Endodermal cell (in vitro differentiated cells): ENCODE results near the gene TRPV4. TPM values are rescaled to one million over a fixed set of nuclear protein-coding genes. Genes with fewer than 3 reads are reported as not detected.

Experiments used
- DNase-seq: peaks from one replicate; pipeline ENCODE4 v3.0.0-alpha.2; 2017
- H3K27ac ChIP-seq: 2 replicates; pipeline ENCODE4 v1.5.1; 2013; ENCODE audit warnings: mild to moderate bottlenecking, low read depth, low read length, moderate library complexity
- H3K27me3 ChIP-seq: 2 replicates; pipeline ENCODE4 v1.6.1; 2013; ENCODE audit warnings: mild to moderate bottlenecking, low read length, moderate library complexity; ENCODE audit not compliant: insufficient read depth, control insufficient read depth, poor library complexity, severe bottlenecking
- H3K36me3 ChIP-seq: 2 replicates; pipeline ENCODE4 v1.7.0; 2013; ENCODE audit warnings: mild to moderate bottlenecking, low read length, moderate library complexity; ENCODE audit not compliant: control insufficient read depth, insufficient read depth
- H3K4me1 ChIP-seq: one replicate; pipeline ENCODE4 v1.7.0; 2013; ENCODE audit warnings: low read length; ENCODE audit not compliant: control insufficient read depth, insufficient read depth
- H3K4me3 ChIP-seq: 2 replicates; pipeline ENCODE4 v1.5.1; 2013; ENCODE audit warnings: mild to moderate bottlenecking, low read length, moderate library complexity
- H3K9ac ChIP-seq: 2 replicates; pipeline ENCODE4 v1.6.1; 2013; ENCODE audit warnings: mild to moderate bottlenecking, low read length, moderate library complexity; ENCODE audit not compliant: poor library complexity, severe bottlenecking; ENCODE audit errors: extremely low read depth
- H3K9me3 ChIP-seq: 2 replicates; pipeline ENCODE4 v1.6.1; 2013; ENCODE audit warnings: mild to moderate bottlenecking, low read length, moderate library complexity; ENCODE audit not compliant: control insufficient read depth
- H3K27ac Mint-ChIP-seq: 2 replicates; pipeline ENCODE4 v1.8.0; 2020; ENCODE audit warnings: mixed read lengths
- H3K27me3 Mint-ChIP-seq: 2 replicates; pipeline ENCODE4 v1.8.0; 2021; ENCODE audit warnings: mild to moderate bottlenecking, mixed read lengths; ENCODE audit not compliant: insufficient read depth
- H3K36me3 Mint-ChIP-seq: 2 replicates; pipeline ENCODE4 v1.8.0; 2020; ENCODE audit warnings: low read depth, mixed read lengths
- H3K4me1 Mint-ChIP-seq: 2 replicates; pipeline ENCODE4 v1.8.0; 2020; ENCODE audit warnings: mixed read lengths
- H3K4me3 Mint-ChIP-seq: 2 replicates; pipeline ENCODE4 v1.8.0; 2020; ENCODE audit warnings: mild to moderate bottlenecking, moderate library complexity, mixed read lengths
- H3K9me3 Mint-ChIP-seq: 2 replicates; pipeline ENCODE4 v1.8.0; 2020; ENCODE audit warnings: mild to moderate bottlenecking, mixed read lengths
- WGBS, 2 experiments: methylation state at CpG; one replicate each; pipeline versions ENCODE4 v1.1.5 to v1.1.7; 2013; ENCODE audit warnings: missing lambda C conversion rate in 2 of 2, mixed read lengths in 1 of 2; ENCODE audit not compliant: insufficient coverage in 1 of 2, insufficient read length in 1 of 2; 5-methylcytosine and 5-hydroxymethylcytosine counted together
- total RNA-seq, 2 donors: library from RNA; stranded (reverse); fragmentation: NEBNext Ultra II Directional in 1 of 2; extraction: Animal tissue kit (Norgen Biotek cat#: 25700) in 1 of 2; gene quantifications; 2 replicates in 1 of 2; 3 replicates in 1 of 2; pipeline ENCODE4 v1.2.1, GENCODE V29; 2021
- TF ChIP-seq, protein P1 (sequence below): fragments of 200-600 bp; sonication (generic); conservative IDR thresholded peaks from 2 replicates; pipeline ENCODE4 v1.5.0; 2021; ENCODE audit warnings: antibody characterized with exemption, mild to moderate bottlenecking

TRPV4 gene
- total RNA-seq, 2 donors from 2014 or later, result 14.0 to 14.2 TPM

DNA sequence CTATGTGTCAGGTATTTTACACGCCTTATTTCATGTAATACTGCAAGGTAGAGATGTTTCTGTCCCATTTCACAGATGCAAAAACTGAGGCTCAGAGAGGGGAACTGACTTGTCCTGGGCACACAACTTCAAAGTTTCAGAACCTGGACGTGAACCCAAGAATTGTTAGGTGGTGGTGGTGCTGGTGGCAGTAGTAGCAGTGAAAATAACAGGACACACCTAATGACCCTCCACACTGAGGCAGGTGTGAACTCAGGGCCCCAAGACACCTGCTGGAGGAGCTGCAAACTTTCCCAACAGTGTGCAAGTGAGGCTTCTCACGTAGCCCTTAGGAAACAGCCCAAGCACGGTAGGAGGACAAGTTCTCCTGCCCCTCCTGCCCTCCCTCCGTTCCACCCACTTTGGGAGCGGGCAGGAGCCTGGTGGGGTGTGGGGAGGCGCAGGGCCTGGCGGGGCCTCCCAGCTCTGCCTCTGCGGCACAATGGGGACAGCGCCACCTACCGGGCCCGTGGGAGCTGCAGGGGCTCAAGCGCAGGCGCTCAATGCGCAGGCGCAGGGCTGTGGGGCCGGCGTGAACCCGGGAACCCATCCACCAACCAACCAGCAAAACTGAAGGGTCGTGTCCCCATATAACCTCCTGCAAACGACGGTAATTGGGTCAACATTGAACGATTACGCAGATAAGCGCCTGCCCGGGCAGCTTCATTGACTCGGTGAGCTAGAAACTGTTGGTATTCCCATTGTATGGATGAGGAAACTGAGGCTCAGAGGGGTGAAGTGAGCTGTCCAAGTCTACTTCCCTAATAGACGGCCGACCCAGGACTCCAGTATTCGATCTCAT is 12.0 kb upstream of the TRPV4 start:
- WGBS, 2 experiments, result 9 to 15% methylated on average over 19 to 30 of the region's 30 CpGs
- Mint-ChIP-seq H3K36me3 (no peaks in the 10 kb centered on the region), H3K27ac (no peak overlapping the region), H3K4me1 (peaks cover 5% of the 10 kb centered on the region), H3K9me3 (no peaks in the 10 kb centered on the region), H3K4me3 (peak overlapping the region; percentile 6), H3K27me3 (no peaks in the 10 kb centered on the region)
- H3K4me3 ChIP-seq, result peak overlapping the region; percentile 61
- no peaks in the 10 kb centered on the region for H3K4me1 ChIP-seq
- DNase-seq, result peak; percentile 99
- no peak overlapping the region for H3K27ac ChIP-seq
- no peaks in the 10 kb centered on the region for H3K27me3 ChIP-seq
- TF ChIP-seq, protein P1, sequence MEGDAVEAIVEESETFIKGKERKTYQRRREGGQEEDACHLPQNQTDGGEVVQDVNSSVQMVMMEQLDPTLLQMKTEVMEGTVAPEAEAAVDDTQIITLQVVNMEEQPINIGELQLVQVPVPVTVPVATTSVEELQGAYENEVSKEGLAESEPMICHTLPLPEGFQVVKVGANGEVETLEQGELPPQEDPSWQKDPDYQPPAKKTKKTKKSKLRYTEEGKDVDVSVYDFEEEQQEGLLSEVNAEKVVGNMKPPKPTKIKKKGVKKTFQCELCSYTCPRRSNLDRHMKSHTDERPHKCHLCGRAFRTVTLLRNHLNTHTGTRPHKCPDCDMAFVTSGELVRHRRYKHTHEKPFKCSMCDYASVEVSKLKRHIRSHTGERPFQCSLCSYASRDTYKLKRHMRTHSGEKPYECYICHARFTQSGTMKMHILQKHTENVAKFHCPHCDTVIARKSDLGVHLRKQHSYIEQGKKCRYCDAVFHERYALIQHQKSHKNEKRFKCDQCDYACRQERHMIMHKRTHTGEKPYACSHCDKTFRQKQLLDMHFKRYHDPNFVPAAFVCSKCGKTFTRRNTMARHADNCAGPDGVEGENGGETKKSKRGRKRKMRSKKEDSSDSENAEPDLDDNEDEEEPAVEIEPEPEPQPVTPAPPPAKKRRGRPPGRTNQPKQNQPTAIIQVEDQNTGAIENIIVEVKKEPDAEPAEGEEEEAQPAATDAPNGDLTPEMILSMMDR, result peak; percentile 100
- no peaks in the 10 kb centered on the region for H3K9me3 ChIP-seq
- H3K36me3 ChIP-seq, result no peaks in the 10 kb centered on the region
- no peak overlapping the region for H3K9ac ChIP-seq

DNA sequence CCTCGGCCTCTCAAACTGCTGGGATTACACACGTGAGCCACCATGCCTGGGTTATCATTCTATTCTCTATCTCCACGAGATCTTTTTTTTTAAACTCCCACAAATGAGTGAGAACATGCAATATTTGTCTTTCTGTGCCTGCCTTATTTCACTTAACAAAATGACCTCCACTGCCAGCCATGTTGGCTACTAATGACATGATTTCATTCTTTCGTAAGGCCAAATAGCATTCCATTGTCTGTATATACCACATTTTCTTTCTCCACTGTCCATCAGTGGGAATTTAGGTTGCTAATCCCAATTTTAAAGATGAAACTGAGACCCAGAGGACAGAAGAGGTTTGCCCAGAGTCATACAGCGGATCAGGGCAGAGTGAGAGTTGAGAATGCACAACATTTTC is 10.9 kb upstream of the TRPV4 start:
- H3K27ac Mint-ChIP-seq, result no peak overlapping the region
- no peaks in the 10 kb centered on the region for H3K9me3 ChIP-seq
- no peak overlapping the region for H3K4me3 Mint-ChIP-seq
- no peaks in the 10 kb centered on the region for H3K9me3 Mint-ChIP-seq
- 83 to 92% methylated on average over 4 to 5 of the region's 5 CpGs for WGBS, 2 experiments
- no peaks in the 10 kb centered on the region for H3K36me3 Mint-ChIP-seq
- H3K9ac ChIP-seq, result no peak overlapping the region
- H3K36me3 ChIP-seq, result no peaks in the 10 kb centered on the region
- H3K27me3 ChIP-seq, result no peaks in the 10 kb centered on the region
- H3K27me3 Mint-ChIP-seq, result no peaks in the 10 kb centered on the region
- H3K4me1 Mint-ChIP-seq, result peaks cover 5% of the 10 kb centered on the region
- no peak for DNase-seq
- TF ChIP-seq, protein P1, result no peak
- H3K4me1 ChIP-seq, result no peaks in the 10 kb centered on the region
- H3K27ac ChIP-seq, result no peak overlapping the region
- no peak overlapping the region for H3K4me3 ChIP-seq

DNA sequence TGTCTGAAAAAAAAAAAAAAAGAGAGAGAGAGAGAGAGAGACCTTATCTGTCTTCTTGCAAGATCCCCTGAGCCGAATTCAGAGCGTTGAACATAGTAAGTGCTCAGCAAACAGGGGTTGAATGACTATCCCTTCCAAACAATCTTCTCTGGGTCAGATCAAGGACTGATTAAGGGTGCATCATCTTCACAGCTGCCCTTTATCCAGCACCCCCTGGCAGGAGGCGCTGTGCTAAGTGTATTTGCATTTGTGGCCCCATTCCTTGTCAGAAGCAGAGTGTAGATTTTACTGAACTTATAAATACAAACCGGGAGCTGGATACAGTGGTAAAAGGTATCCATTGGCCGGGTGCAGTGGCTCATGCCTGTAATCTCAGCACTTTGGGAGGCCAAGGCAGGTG is 8.8 kb upstream of the TRPV4 start:
- DNase-seq, result peak; percentile 42
- no peak overlapping the region for H3K9ac ChIP-seq
- WGBS, 2 experiments, result 89 to 97% methylated on average over 3 to 5 of the region's 5 CpGs
- Mint-ChIP-seq H3K4me3 (no peak overlapping the region), H3K36me3 (no peaks in the 10 kb centered on the region), H3K4me1 (peaks cover 5% of the 10 kb centered on the region), H3K27me3 (no peaks in the 10 kb centered on the region), H3K27ac (no peak overlapping the region), H3K9me3 (no peaks in the 10 kb centered on the region)
- no peaks in the 10 kb centered on the region for H3K9me3 ChIP-seq
- no peaks in the 10 kb centered on the region for H3K4me1 ChIP-seq
- H3K27ac ChIP-seq, result no peak overlapping the region
- H3K4me3 ChIP-seq, result no peak overlapping the region
- H3K36me3 ChIP-seq, result no peaks in the 10 kb centered on the region
- H3K27me3 ChIP-seq, result no peaks in the 10 kb centered on the region
- TF ChIP-seq, protein P1, result no peak
